ENCODE measurements around the gene RAD9A. TPM values are rescaled to one million over a fixed set of nuclear protein-coding genes. Genes with fewer than 3 reads are reported as not detected.

The RAD9A gene
- total RNA-seq, 4 donors from 2014 or later = 5.5 to 18.0 (median 10.4) TPM

- ATAC-seq (ENCODE audit: low FRiP score) = no peak
Measured at GRCh38 chr11:67376873-67377808, 14.6 kb upstream of the RAD9A start.

GRCh38 chr11:67378544-67378943 is 13.2 kb upstream of the RAD9A start:
- ATAC-seq (ENCODE audit: low FRiP score) (no peak), DNase-seq (ENCODE audit: low spot score) (no peak)
- TF ChIP-seq, protein P1, sequence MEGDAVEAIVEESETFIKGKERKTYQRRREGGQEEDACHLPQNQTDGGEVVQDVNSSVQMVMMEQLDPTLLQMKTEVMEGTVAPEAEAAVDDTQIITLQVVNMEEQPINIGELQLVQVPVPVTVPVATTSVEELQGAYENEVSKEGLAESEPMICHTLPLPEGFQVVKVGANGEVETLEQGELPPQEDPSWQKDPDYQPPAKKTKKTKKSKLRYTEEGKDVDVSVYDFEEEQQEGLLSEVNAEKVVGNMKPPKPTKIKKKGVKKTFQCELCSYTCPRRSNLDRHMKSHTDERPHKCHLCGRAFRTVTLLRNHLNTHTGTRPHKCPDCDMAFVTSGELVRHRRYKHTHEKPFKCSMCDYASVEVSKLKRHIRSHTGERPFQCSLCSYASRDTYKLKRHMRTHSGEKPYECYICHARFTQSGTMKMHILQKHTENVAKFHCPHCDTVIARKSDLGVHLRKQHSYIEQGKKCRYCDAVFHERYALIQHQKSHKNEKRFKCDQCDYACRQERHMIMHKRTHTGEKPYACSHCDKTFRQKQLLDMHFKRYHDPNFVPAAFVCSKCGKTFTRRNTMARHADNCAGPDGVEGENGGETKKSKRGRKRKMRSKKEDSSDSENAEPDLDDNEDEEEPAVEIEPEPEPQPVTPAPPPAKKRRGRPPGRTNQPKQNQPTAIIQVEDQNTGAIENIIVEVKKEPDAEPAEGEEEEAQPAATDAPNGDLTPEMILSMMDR (IDR thresholded peaks at IDR 0.05) = no peak

More at GRCh38 chr11:67376873-67377808, 14.6 kb upstream of the RAD9A start:
- no peak for DNase-seq (ENCODE audit: low spot score)
- TF ChIP-seq, protein P1 (IDR thresholded peaks at IDR 0.05) = no peak

GRCh38 chr11:67379061-67380058 is 12.4 kb upstream of the RAD9A start:
- ATAC-seq (ENCODE audit: low FRiP score) (peak; percentile 64), DNase-seq (ENCODE audit: low spot score) (no peak)
- TF ChIP-seq, protein P1 (IDR thresholded peaks at IDR 0.05) = no peak

GRCh38 chr11:67381244-67381972 is 10.4 kb upstream of the RAD9A start:
- DNase-seq (ENCODE audit: low spot score) = no peak

DNA sequence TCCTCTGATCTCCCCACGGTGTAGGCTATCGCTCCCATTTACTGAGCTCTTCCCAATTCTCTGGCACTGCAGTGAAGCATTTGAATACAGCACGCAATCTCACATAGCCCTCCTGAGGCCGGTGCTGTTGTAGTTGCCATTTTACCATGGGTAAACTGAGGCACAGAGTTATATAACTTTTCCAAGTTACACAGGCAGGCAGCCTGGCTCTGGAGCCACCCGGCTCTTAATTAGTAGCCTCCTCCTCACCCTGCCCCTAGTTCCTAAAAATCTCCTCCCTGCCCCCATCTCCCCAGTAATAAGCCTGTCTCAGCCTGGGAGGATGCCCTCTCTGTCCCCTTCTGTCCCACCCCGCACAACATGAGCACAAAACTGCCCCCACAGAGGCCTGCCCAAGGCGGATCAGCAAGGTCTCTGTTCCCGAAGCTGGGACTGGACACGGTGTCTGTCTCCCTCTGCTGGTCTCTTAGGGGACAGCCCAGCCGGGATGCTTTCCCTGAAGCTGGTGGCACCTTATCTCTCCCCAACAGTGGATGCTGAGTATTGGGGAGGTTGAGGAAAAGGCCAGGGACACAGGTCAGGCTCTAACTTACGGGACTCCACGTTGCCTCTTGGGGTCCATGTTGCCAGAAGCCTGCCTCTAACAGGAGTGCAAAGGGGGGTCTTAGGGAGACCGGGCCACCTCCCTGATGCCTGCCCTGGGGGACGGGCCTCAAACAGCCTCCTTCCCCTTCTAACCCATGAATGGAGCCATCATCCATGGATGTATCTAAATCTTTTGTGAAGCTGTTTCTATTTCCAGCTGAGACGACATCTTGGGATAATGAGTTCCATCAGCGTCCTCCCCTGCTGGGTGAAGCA is 9.3 kb upstream of the RAD9A start:
- DNase-seq (ENCODE audit: low spot score) (peak; percentile 71), ATAC-seq (ENCODE audit: low FRiP score) (peak; percentile 53)
- TF ChIP-seq, protein P1 (IDR thresholded peaks at IDR 0.05) = peak in 1 of 3 donors; percentile 97

More at GRCh38 chr11:67381244-67381972, 10.4 kb upstream of the RAD9A start:
- TF ChIP-seq, protein P1 (IDR thresholded peaks at IDR 0.05) = no peak
- ATAC-seq (ENCODE audit: low FRiP score) = no peak

Measured in omental fat pad (tissue), 4 donors.